Fibroblast of lung (primary cell): ENCODE measurements around the gene MROH2B.
"Not testable (repeated sequence)": the region's sequence is repeated elsewhere in the genome, so short reads cannot be mapped to it uniquely, and the experiment has no call there.

Experiments used
- EZH2 ChIP-seq: IDR thresholded peaks from 2 replicates; pipeline ENCODE4 v1.5.1; 2012; ENCODE audit warnings: low read length, control low read depth, mild to moderate bottlenecking; ENCODE audit errors: missing control alignments
- TF ChIP-seq, protein P1 (sequence below), 2 donors: IDR thresholded peaks in 1 of 2; conservative IDR thresholded peaks in 1 of 2; 1 replicate in 1 of 2; 2 replicates in 1 of 2; pipeline ENCODE4 v1.5.1; 2011 to 2012; ENCODE audit warnings: low read length in 2 of 2, control low read depth in 1 of 2, inconsistent platforms in 1 of 2, low read depth in 1 of 2, mild to moderate bottlenecking in 1 of 2

DNA sequence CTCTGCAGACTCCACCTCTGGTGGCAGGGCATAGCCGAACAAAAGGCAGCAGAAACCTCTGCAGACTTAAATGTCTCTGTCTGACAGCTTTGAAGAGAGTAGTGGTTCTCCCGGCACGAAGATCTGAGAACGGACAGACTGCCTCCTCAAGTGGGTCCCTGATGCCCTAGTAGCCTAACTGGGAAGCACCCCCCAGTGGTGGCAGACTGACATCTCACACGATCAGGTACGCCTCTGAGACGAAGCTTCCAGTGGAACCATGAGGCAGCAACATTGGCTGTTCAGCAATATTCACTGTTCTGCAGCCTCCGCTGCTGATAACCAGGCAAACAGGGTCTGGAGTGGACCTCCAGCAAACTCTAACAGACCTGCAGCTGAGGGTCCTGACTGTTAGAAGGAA lies 48.5 kb downstream of the MROH2B start:
- TF ChIP-seq, protein P1, sequence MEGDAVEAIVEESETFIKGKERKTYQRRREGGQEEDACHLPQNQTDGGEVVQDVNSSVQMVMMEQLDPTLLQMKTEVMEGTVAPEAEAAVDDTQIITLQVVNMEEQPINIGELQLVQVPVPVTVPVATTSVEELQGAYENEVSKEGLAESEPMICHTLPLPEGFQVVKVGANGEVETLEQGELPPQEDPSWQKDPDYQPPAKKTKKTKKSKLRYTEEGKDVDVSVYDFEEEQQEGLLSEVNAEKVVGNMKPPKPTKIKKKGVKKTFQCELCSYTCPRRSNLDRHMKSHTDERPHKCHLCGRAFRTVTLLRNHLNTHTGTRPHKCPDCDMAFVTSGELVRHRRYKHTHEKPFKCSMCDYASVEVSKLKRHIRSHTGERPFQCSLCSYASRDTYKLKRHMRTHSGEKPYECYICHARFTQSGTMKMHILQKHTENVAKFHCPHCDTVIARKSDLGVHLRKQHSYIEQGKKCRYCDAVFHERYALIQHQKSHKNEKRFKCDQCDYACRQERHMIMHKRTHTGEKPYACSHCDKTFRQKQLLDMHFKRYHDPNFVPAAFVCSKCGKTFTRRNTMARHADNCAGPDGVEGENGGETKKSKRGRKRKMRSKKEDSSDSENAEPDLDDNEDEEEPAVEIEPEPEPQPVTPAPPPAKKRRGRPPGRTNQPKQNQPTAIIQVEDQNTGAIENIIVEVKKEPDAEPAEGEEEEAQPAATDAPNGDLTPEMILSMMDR (conservative IDR thresholded peaks at IDR 0.05 in 1 of 2, IDR thresholded peaks at IDR 0.05 in 1 of 2; ENCODE audit: low read depth in 1 of 2, low read length in 2 of 2) = not testable (repeated sequence)
- not testable (repeated sequence) for TF ChIP-seq EZH2
